Activated gamma-delta T cell treated with anti-CD3 and anti-CD28 coated beads, Interleukin-2, amount 50 U/mL, for 16 hours (primary cell): Measurements from ENCODE around the gene NTNG2.

Experiments used
- DNase-seq: peaks from one replicate; pipeline ENCODE4 v3.0.0-alpha.2; 2020; ENCODE audit warnings: low read depth

The NTNG2 gene

GRCh38 chr9:132171702-132172101 lies 9.8 kb downstream of the NTNG2 start:
- DNase-seq = no peak

DNA sequence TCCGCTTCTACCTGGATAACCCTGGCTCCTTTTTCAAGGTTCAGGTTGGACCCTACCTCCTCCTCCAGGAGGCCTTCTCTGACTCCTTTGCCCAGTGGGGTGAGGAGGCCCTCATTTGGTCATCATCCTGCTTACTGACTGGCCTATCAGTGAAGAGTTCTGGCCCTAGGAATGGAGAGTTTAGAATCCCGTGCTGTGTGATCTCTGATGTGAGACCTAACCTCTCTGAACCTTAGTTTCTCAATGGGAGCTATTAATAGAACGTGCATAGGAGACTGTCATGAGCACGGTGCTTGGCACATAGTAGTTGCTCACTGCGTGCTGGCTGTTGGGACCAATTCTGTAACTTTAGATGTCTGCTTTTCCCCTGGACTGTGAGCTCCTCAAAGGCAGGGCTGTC lies 10.3 kb downstream of the NTNG2 start:
- DNase-seq = no peak

DNA sequence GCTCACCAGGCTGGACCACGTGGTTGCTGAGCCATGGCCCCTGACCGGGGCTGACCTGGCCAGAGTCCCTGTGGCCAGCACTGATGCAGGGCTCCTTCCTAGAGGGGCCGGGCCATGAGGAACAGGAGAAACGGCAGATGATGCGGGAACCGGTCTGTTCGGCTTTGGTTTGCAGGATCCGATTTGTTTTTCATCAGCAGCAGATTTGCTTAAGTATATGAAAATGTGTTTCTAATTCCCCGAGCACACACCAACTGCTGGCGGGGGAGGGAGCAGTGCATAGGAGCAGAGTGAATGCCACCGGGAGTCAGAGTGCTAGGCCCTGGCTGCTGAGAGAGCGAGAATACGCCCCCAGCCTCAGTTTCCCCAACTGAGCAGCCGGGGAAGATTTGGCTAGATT lies 13.6 kb downstream of the NTNG2 start:
- no peak for DNase-seq

DNA sequence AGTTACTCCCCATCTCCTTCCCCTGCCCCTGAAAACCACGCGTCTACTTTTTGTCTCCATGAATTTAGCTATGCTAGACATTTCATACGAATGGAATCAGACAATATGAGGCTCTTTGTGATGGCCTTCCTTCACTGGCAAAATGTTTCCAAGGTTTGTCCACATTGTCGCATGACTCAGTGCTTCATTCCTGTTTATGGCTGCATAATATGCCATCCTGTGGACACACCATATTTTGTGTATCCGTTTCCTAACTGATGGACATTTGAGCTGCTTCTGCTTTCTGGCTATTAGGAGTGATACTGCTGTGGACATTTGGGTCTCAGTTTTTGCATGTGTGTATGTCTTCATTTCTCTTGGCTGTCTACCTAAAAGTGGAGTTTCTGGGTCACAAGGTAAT lies 14.5 kb downstream of the NTNG2 start:
- no peak for DNase-seq

- DNase-seq = no peak
Observed at GRCh38 chr9:132181796-132182313, 20.0 kb downstream of the NTNG2 start.

DNA sequence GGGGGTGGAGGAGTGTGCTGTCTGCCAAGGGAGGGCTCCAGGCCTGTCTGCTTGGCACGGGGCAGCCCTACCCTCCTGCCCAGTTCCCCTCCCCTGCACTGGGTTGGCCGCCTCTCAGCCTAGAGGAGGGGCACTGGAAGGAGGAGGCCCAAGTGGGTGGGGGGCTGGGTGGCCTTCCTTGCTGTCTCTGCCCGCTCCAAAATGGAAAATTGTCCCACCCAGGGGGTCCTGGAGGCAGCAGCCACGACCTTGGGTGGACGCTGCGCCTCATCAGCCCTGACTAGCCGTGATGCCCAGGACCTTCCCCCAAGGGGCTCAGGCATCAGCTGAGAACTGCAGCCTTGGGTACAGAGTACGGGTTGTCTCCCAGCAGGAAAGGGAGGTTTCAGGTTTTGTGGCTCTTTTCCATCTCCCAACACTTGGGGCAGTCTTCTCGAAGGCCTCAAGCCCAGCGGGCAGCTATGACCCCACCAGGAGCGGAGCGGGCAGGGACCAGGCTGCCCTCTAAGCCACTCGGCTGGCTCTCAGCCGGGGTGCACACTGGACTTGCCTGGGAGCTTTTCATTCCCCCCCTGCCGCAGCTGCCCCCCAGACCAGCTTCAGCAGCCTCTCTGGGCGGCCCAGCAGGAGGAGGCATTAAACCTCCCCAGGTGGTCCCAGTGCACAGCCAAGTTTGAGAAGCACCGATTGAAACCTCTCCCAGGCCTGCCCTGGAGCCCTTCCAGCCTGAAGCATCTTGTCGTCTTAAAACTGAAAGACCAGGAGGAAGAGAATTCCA lies 20.6 kb downstream of the NTNG2 start:
- no peak for DNase-seq

DNA sequence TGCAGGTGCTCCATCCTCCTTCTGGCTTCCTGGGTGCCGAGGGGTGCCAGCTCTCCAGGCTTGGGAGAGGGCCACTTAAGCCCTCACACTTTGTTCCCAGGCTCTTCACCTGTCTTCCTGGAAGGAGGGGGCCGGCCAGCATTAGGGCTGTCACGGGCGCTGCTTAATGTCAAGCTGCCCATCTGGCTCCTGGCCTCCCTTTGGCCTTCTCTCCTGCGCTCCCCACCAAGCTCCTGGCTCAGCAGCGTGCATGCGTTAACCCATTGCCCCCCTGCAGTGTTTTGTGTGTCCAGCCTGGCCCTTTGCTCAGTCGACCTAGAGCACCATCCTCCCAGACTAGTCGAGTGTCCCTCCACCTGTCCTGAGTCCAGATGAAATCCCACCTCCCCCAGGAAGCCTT lies 21.3 kb downstream of the NTNG2 start:
- DNase-seq = no peak

DNA sequence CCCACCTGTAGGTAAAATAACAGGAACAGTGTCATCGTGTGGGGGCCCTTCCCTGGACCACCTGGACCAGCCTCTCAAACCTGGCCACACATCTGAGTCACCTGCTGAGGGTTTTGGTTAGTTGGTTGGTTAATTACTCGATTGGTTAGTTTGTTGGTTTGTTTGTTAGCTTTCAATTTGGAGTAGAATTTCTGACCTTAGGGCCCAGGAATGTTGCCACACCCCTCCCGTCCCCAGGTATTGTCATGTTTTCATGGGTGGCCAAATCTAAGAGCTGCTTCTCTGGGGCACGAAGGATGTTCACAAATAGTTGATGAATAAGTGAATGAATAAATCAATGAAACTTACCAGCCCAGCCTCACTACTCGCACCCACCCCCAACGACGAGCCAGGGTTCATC lies 21.9 kb downstream of the NTNG2 start:
- no peak for DNase-seq

DNA sequence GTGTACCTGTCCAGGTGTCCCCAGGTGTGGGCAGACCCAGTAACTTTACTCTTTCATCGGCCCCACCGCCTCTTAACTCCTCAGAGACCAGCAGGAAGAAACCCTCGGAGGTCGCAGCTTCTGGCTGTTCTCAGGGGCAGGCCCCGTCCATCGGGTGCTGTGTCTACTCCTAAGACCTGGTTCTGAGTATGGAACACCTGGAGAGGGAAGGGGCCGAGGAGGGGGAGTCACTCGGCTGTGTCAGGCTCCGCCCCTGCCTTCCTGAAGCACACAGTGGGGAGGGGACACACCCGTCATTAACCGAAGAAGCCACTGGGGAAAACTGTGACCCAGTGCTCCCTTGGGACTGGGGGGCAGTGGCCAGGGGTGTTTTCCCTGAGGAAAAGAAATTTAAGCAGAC lies 22.3 kb downstream of the NTNG2 start:
- no peak for DNase-seq

DNA sequence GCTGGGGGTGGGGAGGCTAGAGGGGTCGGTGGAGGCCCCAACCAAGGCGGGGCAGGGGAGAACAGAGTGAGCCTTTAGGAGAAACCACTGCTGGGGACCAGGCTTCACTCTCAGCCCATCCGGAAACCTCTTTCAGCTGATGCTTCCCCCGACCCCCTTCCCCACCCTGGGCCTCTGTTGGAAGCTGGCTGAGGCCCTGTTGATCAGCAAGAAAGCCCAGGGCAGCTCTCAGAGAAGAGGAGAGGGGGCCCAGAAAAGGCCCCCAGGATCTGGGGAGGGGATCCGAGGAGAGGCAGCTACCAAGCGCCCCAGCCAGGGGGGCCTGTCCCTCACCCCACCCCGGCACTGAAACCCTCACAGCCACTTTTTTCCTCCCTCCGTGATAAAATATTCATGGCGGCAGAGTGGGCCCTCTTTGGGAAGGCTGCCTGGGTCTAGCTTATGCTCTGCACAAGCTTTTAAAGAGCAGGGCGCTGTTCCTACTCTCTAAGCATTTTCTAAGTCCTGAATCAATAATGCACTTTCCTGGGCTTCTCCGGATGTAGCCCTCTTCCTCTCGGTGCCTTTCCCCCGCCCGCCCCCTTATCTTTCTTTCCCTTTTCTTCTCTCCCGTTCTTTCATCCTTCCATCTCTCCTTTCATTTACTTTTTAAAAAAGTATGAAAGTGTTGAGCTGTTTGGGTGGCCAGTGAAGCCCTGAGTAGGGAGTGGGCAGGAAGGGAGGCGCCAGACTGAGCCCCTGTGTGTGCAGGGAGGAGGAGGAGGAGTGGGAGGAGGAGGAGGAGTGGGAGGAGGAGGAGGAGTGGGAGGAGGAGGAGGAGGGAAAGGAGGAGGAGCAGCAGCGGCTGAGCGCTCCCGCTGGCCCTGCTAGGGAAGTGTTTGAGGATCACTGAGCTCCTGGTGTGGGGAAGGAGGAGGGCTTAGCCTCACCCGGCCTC lies 23.5 kb downstream of the NTNG2 start:
- no peak for DNase-seq

- DNase-seq = no peak
Observed at GRCh38 chr9:132187121-132187620, 25.3 kb downstream of the NTNG2 start.

DNA sequence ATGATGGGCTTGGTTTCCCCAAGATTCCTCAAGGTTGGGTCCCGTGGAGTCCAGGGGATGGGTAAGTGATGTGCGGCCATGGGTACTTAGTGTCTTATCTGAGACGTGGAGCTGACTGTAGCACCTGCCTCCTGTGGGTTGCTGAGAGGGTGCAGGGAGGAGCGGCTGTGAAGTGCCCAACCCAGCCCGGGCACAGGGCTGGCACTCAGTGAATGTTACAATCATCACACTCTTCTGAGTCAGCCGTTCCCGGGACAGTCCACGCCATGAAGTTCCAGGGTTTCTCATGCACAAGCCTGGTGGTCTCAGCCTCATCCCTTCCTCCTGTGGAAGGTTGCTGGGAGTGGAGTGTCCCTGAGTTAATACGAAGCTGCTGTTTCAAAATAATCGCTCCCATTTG lies 29.1 kb downstream of the NTNG2 start:
- no peak for DNase-seq

DNA sequence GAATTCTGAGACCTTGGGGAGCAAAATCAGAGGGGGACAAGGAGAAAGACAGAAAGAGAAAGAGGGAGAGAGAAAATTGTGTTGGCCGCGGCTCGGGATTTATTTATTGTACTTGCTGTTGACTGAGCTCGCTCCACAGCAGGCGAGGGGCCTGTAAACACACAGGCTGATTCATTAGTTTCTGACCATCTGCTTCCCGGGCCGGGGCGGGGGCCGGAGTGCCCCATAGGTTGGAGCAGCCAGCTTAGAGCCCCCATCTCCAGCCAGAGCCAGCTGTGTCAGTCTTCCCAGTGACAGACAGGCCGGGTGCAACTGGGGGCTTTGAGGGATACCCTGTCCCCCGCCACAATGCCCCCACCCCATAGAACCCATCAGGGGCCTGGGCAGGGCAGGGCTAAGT lies 30.9 kb downstream of the NTNG2 start:
- no peak for DNase-seq

DNA sequence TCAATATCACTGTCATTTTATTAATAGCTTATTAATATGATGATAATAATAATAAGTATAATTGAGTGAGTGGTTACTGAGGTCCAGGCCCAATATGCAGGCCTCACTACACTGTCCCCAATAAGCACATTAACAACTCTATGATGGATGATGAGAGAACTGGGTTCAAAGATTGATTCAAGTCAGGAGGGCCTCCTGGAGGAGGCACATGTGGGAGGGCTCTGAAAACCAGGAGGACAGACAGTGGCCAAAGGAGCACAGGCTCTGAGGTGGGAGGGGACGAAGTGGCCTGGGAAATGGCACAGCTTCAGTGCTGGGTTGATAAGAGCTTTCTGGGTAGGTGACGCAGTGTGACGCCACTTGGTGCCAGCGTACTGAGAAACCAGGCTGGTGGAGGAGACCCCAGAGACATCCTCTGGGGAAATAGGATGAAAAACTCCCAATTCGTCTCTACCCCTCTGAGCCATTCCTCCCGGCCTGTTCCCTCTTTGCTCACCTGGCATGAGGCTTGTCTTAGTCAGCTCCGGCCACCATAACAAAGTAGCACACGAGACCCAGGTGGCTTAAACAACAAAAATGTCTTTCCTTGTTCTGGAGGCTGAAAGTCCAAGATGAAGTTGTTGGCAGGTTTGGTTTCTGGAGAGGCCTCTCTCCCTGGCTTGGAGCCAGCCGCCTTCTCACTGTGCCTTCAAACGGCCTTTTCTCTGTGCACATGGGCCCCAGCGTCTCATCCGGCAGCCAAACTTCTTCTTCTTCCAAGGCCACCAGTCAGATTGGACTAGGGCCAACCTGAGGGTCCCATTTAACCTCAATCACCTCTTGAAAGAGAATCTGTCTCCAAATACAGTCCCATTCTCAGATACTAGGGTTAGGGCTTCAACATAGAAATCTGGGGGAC lies 31.6 kb downstream of the NTNG2 start:
- DNase-seq = no peak

DNA sequence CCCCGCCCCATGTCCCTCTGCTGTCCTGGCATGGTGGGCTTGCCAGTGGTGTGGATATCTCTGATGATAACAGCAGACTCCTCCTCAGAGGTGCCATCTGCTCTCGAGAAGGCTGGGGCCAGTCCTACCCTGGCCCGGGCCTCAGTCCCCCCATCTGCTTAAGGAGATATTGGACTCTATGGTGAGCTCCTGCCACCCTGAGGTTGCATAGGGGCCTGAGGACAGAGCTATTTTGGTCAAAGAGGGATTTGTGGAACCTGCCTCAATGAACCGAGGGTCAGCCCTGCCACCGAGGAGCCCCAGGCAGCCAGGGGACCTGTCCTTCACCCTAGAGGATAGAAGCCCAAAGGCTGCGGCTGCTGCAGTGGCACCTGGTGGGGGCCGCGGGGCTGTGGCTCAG lies 32.6 kb downstream of the NTNG2 start:
- no peak for DNase-seq

DNA sequence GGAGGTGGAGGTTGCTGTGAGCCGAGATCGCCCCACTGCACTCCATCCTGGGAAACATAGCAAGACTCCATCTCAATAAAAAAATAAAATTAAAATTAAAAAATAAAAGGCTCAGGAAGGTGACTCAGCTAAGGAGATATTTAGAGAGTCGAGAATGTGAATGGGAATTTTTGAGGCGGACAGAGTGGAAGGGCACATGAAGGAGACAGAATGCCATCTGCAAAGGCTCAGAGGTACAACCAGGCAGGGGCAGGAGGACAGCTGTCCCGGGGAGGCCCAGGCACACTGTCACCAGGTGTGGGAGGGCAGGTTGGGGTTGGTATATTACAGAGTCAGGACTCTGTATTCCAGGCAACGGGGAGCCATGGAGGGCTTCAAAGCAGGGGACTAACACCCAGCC lies 35.5 kb downstream of the NTNG2 start:
- DNase-seq = no peak

GRCh38 chr9:132197856-132198550 lies 36.1 kb downstream of the NTNG2 start:
- no peak for DNase-seq

GRCh38 chr9:132199056-132199455 lies 37.2 kb downstream of the NTNG2 start:
- DNase-seq = no peak

GRCh38 chr9:132200706-132201105 lies 38.8 kb downstream of the NTNG2 start:
- no peak for DNase-seq

DNA sequence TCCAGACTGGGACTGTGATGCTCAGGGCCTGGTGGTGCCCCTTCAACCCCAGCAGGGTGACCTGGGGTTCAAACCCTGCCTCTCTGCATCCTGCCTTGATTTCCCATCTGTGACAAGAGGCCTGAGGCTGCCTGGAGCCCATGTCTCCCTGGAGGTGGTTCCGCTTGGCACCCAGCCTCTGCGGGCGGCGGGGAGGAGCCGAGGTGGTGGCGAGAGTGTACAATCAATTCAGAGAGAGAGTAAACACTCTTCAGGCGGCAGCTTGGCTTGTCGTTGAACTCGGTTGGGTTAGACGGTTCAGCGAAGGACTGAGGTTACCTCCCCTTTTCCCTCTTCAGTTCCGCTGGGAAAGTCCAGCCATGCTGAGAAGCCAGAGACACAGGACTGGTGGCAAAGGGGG lies 39.3 kb downstream of the NTNG2 start:
- no peak for DNase-seq
